NCI-H1436 treated with DMSO at 0.1 percent for 48 hours (cell line): ENCODE data around the gene SCD5.

Experiments used
- DNase-seq: peaks from one replicate; lab custom pipeline; 2025; lab: John Stamatoyannopoulos, UW

The SCD5 gene

GRCh38 chr4:82765134-82765533 is 33.5 kb downstream of the SCD5 start:
- no peak for DNase-seq

DNA sequence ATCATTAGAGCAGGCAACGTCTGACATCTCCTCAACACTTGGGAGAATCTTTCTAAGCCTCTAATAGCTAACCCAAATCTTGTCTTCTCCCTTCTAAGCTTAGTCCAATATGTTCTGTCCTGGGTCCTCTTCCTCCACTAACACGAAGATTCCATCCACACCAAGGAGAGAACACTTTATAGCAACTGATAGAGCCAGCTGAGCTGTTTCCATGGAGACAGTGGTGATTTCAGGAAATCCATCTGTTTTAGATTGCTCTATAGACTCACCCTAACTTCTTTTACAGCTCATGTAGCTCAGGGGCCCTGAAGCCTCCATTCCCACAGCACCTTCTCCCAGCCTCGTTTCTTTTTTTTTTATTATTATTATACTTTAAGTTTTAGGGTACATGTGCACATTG is 37.4 kb downstream of the SCD5 start:
- no peak for DNase-seq

DNA sequence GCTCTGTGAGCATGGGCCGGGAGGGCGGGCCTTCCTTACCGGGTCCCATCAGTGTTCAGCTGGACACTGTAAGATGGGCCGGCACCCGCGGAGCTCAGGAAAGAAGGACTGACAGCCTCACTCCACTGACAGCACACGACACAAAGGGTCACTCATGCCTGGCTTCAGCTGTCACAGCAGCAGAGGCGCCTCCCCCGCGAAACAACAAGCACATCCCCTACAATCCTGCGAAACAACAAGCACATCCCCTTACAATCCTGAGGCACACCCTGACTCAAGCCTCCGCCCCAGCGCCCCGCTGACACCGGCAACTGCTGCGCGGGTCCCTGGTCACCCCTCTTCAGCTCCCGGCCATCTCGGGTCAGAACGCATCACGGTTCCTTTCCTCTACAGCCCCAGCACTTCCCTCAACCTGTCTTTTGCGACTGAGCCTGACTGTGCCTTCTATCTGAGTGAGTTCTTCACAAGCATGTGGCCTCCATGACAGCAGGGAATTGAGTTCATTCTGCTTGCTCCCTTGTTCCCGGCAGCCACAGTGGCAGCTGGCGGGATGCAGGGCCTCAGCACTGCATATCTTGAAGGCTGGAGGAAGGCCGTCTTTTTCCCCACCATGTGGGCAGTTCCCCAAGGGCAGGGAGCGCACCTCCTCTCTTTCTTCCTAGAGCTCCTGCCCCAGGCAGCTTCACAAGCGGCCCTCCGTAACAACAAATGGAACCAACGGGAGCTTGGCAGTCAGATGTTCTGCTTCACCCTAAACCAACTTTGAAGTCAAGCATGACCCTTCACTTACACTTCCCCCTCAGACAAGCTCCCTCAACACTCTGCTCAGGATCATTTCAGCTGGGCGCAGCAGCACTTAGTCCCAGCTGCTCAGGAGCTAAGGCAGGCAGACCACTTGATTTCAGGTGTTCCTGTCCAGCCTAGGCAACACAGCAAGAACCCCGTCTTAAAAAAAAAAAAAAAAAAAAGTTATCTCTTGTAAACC is 39.6 kb downstream of the SCD5 start:
- no peak for DNase-seq

GRCh38 chr4:82756061-82756460 is 42.5 kb downstream of the SCD5 start:
- no peak for DNase-seq

- no peak for DNase-seq
These were observed 42.9 kb downstream of the SCD5 start for GRCh38 chr4:82755650-82756049.

DNA sequence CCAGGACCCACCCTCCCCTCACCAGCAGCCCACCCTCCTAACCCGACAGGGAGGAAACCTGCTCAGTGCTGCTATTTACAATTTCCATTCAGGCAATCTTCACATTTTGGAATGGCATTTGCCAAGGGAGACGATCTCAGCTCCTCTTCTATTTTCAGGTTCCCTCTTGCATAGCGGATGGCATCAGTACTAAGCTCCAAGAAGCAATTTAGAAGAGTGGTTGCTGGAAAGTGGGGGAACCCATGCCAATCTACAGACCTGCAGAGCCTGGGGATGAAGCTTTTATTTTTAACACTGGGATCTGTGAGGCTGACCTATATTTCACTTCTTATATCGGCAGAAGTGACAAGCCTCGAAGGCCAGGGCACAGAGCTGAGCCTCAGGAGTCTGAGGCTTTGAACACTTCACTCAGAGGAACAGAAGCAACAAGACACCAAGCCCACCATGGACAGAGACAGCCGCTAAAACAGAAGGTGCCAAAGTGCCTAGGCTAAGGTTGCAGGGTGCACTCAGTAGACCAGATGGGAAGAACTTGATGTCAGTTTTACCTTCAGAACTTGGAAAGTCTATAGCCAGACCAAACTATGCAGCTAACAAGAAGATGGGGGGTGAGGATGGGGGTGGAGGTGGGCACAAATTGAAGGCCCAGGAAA is 44.0 kb downstream of the SCD5 start:
- DNase-seq: no peak

GRCh38 chr4:82753725-82754410 is 44.7 kb downstream of the SCD5 start:
- peak; percentile 6 for DNase-seq

DNA sequence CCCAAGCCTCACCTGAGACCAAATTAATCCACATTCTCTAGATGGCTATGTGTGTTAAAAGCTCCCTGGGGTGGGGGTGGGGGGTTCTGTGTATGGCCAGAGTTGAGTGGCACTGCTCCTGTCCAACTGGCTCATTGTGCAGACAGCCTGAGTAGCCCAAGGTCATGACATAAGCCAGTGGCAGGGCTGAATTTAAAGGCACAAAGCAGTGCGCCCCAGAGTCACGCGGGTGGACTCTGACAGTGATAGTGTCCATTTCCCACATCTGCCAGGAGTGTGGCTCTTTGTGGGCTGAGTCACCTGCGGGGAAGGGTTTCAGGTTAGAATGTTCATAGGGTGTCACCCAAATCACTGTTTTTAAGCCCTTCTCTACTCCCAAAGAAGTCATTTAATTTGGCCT is 45.4 kb downstream of the SCD5 start:
- no peak for DNase-seq

GRCh38 chr4:82748810-82749470 is 49.7 kb downstream of the SCD5 start:
- DNase-seq: no peak

DNA sequence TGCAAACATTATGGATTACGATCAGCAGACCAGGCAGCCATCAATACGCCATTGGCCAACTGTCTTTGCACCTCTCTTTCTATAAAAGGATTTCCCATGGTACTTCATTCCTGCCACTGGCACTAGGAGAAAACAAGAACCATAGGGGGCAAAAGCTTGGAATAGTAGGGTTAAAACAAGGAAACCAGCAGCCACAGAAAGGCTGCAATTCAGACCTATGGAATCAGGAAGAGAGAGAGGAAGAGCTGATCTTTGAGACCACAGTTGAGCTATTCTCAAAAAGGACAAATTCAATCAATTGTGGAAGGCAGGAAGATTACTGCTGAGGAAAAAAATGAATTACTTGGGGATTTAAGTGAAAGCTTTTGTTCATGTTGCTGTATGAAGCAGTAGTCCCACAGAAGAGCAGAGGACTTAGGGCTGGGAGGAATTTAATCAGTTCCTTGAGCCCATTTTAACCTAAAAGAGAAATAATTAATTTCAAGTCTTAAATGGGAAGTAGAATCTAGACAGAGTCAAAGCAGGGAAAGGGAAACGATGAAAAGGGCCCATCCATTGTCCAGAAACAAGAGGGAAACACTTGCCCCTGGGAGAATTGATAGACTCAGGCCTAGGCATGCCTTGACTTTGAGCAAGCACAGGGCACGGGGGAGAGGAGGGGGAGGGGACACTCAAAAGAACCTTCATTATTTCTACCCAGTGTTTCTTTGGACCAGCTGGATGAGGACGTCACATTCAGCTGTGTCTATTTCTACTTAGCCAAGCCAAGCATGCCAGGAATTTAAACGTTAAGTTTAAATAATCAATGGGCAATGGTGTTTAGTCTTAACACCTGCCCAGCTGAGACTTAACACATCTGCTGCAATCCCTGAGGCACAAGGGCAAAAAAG is 50.7 kb downstream of the SCD5 start:
- DNase-seq: no peak

GRCh38 chr4:82746705-82747574 is 51.7 kb downstream of the SCD5 start:
- no peak for DNase-seq

- DNase-seq: no peak
These were observed 53.3 kb downstream of the SCD5 start for GRCh38 chr4:82745173-82745842.

DNA sequence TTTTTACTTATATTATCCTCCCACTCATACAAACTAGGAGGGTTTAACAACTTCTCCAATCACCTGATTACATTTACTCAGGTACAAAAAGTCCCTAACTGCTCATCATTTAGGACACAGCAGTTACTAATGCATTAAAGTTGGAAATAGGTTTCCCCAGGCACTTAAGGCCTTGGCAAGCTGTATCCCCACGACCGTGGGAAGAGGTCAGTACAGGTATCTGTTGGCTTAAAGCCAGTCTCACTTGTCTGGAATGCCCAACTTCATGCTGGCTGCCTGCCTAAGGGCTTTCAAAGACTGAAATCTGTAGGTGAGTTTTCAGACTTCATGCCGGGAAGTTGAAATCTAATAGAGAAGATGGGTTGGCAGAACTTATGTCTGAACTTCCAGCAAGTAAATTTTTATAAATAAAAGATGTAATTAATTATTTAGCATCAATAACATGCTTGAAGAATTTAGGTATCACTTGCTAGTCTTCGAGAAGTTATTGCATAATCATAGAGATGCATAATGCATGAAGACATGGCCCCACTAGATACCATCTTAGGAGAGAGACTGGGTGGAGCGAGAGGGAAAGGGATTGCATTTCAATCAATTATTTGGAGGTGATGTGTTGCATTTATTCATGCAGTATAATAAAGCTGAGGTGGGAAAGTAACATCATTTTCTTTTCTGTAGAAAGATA is 54.2 kb downstream of the SCD5 start:
- no peak for DNase-seq

- no peak for DNase-seq
These were observed 57.4 kb downstream of the SCD5 start for GRCh38 chr4:82741188-82741587.

GRCh38 chr4:82739287-82740190 is 59.1 kb downstream of the SCD5 start:
- no peak for DNase-seq

GRCh38 chr4:82737354-82737753 is 61.2 kb downstream of the SCD5 start:
- no peak for DNase-seq

GRCh38 chr4:82733636-82734035 is 65.0 kb downstream of the SCD5 start:
- no peak for DNase-seq

- DNase-seq: no peak
These were observed 70.3 kb downstream of the SCD5 start for GRCh38 chr4:82728301-82728700.
